GM19099 (cell line): ENCODE measurements around the gene PYROXD2.

Source experiments
- POLR2A ChIP-seq: IDR thresholded peaks from 3 replicates; pipeline ENCODE4 v1.6.1; 2011; ENCODE audit warnings: low read depth; ENCODE audit not compliant: insufficient read length; ENCODE audit errors: extremely low read depth

The PYROXD2 gene

DNA sequence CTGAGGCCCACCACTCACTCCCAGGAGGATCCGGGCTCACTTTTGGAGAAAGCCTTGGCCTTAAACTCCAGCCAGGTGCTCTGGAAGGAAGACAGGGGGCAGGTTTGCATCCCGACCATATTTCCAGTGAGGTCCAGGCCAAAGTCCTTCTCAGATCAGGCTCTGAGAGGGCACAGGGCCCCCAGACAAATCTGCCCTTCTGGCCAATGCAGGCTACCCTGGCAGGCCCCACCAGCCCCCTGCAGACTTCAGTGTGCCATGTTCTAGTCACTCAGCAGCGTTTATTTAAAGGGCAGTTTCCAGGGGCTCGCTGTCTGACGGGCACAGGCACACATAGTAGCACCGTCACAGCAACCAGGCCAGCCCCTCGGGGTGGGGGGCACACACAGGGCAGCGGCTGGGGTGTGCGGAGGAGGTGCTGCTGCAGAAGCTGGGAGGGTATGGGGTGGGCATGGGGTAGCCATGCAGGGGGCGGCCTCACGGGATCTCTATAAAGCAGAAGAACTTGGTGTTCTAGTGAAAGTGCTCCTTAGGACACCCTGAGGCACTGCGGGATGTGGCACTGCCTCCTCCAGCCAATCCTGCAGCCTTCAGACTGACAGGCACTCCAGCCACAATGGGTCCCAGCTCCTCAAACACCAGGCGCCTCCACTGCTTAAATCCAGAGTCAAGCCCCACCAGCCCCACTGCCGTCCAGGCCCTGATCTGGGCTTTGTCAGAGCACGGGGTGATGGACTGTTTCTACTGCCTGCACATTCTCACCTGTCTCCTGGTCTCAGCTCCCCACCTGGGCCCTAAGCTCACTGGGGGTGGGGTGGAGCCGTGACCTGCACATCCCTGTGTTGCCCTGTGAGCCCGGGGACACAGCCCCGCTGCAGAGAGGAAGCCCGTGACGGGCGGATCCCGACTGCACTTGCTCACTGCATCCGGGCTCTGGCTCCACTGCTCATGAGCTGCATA lies 9.6 kb upstream of the PYROXD2 start:
- no peak for TF ChIP-seq POLR2A

DNA sequence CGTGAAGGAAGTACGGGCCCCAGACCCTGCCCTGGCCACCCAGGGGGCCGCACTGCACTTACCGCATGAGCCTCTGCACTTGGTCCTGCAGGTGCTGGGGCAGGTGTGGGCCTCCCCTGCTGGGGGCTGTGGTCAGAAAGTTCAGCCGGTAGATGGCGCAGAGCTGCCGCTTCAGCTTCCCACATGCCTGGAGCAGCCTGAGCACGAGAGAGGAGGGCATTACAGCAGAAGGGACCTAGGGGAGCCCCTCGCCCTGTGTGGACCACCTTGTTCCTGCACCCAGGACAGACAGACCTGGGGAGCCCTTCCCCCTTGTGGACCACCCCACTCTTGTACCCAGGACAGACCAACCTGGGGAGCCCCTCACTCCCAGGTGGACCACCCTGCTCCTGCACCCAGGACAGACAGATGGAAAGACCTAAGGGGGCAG lies 8.7 kb upstream of the PYROXD2 start:
- no peak for TF ChIP-seq POLR2A

DNA sequence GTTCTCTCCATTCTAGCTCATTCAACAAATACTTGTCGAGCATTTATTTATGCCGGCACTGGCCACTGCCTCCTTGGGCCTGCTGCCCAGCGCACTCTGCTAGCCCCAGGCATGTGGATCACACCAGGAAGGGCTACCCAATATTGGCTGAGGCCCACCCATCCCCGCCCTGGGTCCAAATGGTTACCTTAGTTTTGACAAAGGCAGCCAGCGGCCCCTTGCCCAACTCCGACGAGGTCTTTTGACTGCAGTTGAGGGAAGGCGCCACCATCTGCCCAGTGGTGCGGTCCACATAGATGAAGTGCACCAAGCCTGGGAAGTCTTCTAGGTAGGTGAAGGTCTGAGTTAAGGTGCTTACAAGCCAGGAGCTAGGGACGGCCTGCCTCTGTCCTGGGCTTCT lies 7.2 kb upstream of the PYROXD2 start:
- TF ChIP-seq POLR2A = no peak

DNA sequence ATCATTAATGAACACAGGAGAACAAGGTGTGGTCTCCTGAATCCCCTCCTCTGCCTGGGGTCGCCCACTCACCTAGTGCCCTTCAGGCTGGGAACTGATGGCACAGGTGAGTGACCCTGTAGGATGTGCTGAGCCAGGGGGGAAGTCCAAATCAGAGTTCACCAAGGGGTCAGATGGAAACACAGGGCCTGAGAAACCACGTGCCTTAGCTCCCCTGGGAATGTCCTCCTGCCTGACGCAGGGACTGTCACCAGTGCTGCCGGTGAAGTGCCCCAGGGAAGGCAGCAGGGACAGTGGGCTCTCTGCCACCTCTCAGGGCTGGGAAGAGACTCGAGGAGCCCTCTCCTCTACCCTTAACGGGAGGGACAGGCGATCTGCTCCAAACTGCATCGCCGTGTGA lies 5.8 kb upstream of the PYROXD2 start:
- no peak for TF ChIP-seq POLR2A

DNA sequence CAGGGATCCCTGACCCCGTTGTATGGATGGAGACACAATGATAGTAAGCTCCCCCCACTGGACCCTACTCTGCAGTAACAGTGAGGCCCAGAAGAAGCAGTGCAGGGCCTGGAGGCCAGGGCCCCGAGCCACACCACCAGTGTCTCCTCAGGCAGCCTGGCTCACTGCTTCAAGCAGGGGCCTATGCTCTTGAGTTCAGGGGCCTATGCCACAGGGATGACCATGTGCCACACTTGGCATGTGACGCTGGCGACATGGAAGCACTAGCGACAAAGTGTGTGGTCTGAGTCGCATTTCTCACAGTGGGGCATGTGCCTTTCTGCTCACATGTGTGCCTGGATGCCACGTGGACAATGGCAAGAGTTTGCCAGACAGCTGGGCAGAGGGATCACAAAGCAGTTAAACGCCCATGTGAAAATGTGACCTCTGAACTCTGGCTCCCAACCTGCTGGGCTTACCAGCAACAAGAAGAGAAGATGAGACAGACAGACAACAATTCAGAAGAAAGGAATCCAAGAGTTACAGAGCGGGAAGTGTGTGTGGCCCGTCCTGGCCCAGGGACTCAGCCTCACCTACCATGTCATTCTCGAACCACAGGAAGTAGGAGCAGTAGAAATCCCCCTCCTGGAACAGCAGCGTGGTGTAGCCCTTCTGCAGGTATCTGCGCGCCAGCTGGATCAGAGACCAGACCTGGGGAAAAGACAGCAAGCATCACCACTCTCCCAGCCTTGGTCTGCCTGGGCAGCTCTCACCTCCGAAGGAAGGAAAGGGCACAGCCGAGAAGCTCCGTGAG lies 4.7 kb upstream of the PYROXD2 start:
- TF ChIP-seq POLR2A = no peak

DNA sequence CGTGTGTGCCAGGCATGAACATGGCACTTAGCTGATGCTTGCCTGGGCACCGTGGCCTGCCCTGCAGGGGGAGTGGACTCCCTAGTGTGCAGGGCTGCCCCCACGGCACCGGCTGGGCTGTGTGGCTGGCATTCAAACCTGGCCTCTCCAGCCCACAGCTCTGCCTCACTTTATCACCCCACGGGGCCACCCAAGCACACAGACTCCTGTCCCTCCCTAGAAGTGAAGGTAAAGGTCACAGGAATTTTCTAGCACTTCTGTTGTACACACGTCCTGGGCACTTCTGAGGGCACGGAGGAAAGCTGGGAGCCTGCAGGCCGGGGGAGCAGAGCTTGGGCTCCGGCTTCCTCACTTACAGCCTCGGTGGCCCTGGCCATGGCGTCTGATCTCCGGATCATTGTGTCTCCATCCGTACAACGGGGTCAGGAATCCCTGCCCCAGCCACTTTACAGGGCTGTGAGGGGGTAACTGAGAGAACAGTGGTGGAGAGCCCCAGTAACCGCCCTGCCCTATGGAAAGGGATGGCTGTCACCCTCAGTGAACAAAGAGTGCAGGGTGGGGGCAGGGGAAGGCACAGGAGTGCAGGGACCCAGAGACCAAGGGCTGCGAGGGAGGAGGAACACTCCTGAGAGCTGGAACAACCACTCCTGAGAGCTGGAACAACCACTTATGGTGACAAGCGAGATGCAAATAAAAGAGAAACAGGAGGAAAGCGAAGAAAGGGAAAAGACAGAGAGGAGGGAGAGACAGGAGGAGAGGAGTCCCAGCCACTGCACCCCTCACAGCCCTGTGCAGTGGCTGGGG lies 3.9 kb upstream of the PYROXD2 start:
- no peak for TF ChIP-seq POLR2A

DNA sequence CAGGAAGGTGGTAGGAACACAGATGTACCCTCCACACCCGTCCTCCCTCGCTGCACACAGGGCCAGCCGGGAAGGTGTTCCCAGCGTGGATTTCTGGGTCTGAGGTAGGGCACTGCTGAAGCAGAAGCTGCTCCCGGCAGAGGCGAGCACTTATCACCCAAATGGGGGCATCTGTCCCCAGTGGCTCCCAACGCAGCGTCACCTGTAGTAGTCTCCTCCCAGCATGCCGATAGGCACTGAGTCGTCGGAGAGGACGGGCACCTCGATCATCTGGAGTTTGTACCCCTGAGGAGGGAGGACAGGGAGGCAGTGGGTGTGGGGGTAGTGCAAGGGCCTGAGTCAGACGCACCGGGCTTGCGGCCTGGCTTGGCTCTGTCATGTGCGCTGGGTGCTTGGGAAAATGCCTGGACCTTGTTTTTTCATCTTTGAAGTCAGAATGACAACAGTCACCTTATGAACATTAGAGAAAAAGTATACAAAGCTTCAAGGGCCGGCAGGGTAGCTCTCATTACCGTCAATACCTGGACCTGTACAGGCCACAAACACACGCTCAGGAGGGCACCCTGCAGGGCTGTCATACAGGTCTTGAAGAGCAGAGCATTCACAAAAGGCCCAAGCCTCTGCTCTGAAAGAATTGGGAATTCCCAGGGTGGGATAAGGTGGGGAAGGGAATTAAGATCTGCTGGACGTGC lies 3.1 kb upstream of the PYROXD2 start:
- TF ChIP-seq POLR2A = no peak

DNA sequence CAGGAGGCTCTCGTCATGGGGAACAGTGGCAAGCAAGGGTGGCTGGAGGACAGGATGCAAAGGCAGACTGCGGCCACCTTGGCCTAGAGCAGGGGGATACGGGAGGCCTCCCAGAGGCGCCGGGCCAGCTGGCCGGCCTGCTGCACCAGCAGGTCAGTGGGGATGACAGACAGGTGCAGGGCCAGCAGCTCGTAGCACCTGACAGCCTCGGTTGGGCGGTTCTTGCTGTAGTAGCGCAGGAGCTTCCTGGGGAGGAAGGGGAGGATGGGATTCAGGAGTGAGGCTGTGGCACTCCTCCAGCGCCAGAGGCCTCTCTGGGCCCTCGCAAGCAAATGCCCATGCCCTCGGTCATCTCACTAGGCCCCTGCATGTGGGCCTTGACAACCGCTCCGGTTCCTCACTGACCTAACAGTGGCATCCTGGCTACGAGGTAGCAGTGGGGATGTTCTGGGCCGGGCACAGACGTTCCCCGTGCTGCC lies 2.5 kb upstream of the PYROXD2 start:
- TF ChIP-seq POLR2A = no peak

DNA sequence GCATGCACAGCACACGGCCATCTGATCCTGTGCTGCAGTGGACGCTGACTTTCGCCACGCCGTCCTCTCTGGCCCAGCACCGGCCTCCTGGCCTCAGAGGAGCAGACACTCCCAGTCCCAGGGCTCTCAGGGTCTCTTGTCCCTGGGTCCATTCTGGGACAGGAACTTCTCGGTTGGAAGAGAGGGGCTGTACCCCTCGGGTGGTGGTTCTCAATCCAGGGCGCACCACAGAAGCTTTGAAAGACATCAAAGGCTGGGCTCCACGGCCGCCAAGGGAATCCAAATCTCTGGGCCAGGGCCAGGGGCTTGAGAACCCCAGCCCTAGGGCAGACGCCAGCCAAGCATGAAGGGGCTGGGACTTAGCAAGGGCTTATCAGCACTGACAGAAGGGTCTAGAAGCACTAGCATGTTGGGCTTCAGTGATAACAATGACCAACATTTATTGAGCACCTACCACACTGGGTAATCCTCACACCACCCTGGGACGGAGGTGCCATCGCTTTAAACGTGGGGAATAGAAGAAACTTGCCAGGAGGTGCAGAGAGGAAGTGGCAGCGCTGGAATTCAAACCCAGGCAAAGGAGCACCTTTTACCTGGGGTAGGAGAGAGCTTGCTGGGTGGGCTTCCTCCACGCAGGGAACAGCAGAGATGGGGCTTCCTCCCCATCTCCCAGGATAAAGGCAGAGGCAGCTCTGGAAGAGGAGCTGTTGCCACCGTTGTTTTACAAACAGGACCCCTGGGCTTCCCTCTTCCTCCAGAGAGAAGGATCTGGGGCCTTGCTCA lies 1.8 kb upstream of the PYROXD2 start:
- TF ChIP-seq POLR2A = no peak

DNA sequence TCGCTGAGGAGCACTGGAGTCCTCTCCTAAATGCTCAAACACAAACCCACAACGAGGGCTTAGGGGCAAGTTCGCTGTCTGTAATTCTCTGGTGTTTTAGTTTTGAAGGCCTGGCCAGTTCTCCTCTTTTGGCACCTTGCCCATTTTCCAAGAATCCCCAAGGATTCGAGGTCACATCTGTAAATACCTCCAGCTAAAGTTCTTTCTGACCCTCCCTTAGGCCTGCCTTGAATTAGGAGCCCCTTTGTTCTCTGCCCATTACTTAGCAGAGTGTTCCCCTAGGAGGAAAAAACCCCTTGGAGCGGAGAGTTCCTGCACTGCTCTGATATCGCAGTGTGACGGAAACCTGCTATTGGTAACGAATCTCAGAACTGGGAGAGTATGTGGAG lies 743 bp upstream of the PYROXD2 start:
- no peak for TF ChIP-seq POLR2A

DNA sequence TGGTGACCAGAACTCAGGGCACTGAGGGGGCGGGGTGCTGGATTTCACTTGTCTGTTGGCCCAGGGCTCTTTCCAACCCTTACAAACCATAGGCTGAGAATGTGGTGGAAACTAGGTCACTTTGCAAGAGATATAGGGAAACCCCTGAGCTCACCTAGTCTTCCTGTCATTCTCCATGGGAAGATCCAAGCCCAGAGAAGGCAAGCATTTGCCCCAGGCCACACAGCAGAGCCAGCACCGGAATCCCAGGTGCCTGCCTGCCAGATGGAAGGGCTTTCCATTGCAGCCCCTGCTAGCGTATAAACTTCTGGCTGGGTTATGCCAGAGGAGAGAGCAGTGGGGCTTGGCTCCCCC lies 427 bp downstream of the PYROXD2 start:
- TF ChIP-seq POLR2A = no peak

DNA sequence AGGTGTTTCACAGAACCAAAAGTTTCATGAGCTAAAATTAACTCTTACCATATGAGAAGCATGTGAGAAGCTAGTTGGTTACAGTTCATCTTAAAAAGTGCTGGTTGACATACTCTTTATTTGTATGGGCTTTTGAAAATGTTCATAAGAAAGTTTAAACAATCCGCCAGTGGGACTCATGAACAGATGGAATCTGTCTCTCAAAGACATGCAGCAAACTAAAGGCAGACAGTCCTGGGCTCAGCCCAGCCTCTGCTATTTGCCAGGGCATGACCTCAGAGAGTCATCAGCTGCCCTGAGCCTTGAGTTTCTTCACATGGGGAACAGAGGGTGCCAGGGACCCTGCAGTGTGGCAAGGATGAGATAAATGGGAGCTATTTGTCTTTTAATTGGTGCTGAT lies 3.2 kb downstream of the PYROXD2 start:
- TF ChIP-seq POLR2A = no peak

DNA sequence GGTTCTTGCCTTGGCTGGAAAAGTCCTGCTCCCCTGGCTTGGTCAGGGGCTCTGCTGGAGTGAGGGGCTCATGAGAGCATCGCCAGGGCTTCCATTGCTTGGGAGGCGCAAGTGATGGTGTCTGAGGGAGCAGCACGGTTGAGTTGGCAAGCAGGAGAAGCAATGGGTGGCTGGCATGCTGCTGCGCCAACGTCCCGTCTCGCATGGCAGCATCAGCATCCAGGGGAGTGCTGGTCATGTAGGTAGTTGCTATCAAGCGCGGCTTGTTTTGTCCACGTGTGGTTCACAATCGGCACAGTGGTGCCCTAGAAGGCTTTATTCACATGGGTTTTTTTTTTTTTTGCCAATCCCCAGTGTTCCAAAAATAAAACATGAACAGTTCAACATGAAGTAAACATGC lies 3.8 kb downstream of the PYROXD2 start:
- TF ChIP-seq POLR2A = no peak

DNA sequence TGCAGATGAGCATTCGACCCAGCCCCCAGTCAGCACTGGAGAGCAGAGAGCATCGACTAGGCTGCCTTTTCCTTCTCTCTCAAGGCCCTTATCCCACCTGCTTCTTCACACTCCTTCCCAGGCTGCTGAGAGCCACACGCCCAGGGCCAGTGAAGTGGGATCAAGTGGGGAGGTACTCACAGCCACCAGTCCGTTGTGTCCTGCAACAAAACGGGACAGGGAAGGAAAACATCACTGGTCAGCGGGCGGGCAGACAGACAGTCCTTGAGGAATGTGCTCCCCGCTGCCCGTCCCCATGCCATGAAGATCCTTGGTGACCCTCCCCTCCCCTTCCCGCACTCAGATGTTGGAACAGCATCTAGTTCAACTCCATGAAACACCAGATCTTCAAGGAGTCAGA lies 4.2 kb downstream of the PYROXD2 start:
- no peak for TF ChIP-seq POLR2A

DNA sequence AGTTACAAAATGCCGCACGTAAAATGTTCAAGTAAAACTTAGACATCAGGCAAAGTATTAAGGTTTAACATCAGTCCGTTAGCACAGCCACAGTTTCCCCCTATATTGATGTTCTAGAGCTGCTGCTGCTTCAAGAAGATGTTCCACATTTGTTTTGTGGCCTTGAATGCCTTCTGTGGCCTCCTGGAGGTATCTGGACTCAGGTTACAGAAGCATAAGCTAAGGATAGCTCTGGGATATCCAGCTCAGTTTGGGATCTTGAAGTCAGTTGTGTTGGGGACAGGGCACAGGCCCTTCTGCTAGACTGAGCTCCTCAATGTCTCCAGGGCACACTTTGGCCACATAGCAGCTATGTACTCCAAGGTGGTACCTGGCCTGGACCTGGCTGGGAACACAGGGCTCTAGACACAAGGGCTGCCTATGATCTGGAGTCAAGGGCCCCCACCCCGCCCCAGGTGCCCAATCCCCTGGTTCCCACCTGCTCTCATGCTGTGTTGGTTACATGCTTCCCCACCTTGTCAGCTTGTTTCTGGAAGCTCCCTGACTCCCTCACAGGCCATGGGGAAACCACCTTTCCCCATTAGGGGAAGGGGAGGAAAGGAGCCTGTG lies 4.7 kb downstream of the PYROXD2 start:
- TF ChIP-seq POLR2A = no peak
